ENCODE data around the gene PATL1.

PATL1 gene

GRCh38 chr11:59614277-59615119 is 54.3 kb downstream of the PATL1 start:
- DNase-seq (ENCODE audit: low spot score) = peak; percentile 8

GRCh38 chr11:59611570-59612565 is 57.0 kb downstream of the PATL1 start:
- DNase-seq (ENCODE audit: low spot score) = peak; percentile 83

- DNase-seq (ENCODE audit: low spot score) = no peak
Observed at GRCh38 chr11:59610289-59610688, 58.5 kb downstream of the PATL1 start.

- DNase-seq (ENCODE audit: low spot score) = no peak
Observed at GRCh38 chr11:59607703-59608454, 61.0 kb downstream of the PATL1 start.

GRCh38 chr11:59602432-59602831 is 66.4 kb downstream of the PATL1 start:
- DNase-seq (ENCODE audit: low spot score) = no peak

GRCh38 chr11:59601788-59602187 is 67.0 kb downstream of the PATL1 start:
- DNase-seq (ENCODE audit: low spot score) = no peak

GRCh38 chr11:59600636-59601035 is 68.2 kb downstream of the PATL1 start:
- DNase-seq (ENCODE audit: low spot score) = no peak

GRCh38 chr11:59600234-59600633 is 68.6 kb downstream of the PATL1 start:
- no peak for DNase-seq (ENCODE audit: low spot score)

GRCh38 chr11:59598961-59599360 is 69.9 kb downstream of the PATL1 start:
- no peak for DNase-seq (ENCODE audit: low spot score)
